NCI-H510A treated with DMSO at 0.1 percent for 48 hours (cell line): ENCODE measurements around the gene EIF2S3.
"Not testable (repeated sequence)": the region's sequence is repeated elsewhere in the genome, so short reads cannot be mapped to it uniquely, and the experiment has no call there.

ENCODE experiments used
- DNase-seq: peaks from one replicate; lab custom pipeline; 2025; lab: John Stamatoyannopoulos, UW

EIF2S3 gene

DNA sequence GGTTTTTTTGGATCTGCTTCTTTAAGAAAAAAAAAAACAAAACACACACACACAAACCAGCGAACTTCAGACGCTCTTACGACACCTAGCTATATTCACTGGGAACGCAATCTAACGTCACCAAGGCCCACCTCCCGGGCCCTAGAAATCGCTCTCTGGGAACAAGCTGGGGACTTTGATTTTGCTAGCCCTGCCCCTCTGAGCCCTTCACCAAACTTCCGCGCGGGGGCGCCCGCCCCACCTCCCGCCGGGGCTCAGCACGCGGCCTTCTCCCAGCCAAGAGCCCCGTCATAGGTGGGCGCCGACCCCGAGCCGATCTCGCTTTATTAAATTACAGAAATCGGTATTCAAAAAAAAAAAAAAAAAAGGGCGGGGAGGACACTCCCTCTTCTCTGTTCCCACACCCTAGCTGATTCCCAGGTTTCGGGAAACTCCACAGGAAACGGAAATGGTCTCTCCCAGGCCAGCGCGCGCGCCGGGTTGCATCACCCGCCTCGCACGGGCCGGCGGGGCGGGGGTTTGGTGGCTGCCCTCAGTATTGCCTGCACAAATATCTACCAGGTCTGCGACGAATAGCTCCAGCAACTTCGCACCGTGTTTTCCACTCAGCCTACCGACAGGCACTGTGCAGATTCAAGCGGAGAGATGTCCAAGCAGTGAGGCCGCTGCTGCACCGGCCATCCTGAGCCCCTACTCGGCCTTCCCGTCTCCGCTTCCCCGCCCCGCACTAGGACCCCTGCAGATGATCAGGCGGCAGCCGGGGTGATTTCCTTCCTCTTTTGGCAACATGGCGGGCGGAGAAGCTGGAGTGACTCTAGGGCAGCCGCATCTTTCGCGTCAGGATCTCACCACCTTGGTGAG lies at the start of gene EIF2S3:
TSS of gene EIF2S3 (plus strand) at position 775 of the 861 bp plus-strand sequence. CDS start at position 788, 13 bp downstream.
- peak; percentile 92 for DNase-seq

- no peak for DNase-seq
Observed at GRCh38 chrX:24005028-24005427, 49.7 kb upstream of the EIF2S3 start.

GRCh38 chrX:24005867-24006266 lies 48.9 kb upstream of the EIF2S3 start:
- no peak for DNase-seq

DNA sequence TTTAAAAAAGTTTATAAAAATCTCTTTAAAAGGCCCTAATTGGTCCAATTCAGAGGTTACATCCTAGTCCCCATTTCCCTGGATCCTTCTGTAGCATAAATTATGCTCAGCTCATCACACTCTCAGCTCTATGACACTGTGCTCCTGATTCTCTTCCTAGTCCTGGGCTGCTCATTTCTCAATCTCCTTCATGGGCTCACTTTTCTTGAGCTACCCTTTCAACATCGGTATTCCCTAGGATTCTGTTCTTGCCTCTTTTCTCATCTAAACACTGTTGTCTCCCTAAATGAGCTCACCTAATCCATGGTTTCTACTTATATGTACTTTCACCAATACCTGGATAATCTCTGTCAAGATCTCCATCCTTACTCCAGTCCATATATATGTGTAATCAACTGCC lies 42.5 kb upstream of the EIF2S3 start:
- no peak for DNase-seq

DNA sequence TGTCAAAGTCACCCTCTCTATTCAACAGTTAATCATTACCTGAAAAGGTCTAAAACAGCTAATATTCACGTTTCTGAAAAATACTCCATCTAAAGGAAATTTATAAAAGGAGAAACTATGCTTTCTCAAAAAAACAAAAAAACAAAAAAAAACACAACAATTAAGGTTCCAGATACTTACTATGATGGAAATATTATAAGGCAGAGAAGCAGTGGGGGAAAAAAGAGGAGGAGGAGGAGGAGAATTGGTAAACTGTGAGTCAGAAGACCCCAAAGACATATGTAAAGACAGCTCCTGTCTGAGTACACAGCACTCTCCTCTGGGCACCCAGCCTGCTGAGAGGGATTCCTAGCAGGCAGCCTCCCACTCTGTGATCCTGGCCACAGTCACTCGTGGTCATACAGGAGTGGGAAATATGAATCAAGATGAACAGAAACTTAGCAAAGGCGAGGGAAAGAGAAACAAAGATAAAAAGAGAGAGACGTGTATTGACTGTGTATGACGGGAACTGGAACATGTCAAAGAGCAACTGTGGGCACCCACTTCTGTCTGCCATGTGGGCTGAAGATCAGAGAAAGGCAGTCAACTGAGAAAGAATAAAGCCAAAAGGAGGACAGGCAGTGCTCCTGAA lies 40.3 kb upstream of the EIF2S3 start:
- DNase-seq, result no peak

- DNase-seq, result no peak
Observed at GRCh38 chrX:24017674-24018073, 37.1 kb upstream of the EIF2S3 start.

DNA sequence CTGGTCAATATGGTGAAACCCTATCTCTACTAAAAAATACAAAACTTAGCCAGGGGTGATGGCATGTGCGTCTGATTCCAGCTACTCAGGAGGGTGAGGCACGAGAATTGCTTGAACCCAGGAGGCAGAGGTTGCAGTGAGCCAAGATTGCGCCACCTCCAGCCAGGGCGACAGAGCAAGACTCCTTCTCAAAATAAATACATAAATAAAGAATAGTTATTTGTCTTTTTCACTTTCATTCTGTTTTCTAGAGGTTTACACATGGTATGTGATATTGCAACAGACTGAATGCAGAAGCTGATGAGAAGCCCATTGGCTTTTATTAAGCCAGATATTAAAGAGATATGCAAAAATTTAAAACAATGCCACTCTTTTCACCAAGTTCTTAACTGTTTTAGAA lies 35.9 kb upstream of the EIF2S3 start:
- DNase-seq, result no peak

GRCh38 chrX:24019448-24019847 lies 35.3 kb upstream of the EIF2S3 start:
- DNase-seq, result no peak

- DNase-seq, result no peak
Observed at GRCh38 chrX:24020306-24020876, 34.4 kb upstream of the EIF2S3 start.

DNA sequence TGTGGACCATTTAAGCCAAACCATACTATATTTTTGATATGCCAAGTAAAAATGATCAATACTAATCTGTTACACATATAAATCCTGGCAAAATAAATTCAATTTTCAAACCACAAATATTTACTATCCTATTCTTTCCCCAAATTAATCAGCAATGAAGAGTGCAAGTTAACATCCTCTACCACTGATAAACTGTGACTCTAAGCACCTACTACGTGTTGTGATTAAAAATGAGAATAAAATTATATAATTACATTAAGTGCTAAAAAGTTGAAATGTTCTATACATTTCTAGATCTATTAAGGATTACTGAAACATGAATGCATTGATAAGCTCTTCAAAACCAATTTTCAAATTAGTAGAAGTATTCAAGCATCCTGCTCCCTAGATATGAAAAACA lies 31.2 kb upstream of the EIF2S3 start:
- DNase-seq, result no peak

GRCh38 chrX:24023972-24024669 lies 30.6 kb upstream of the EIF2S3 start:
- DNase-seq, result peak; percentile 13

GRCh38 chrX:24024819-24025740 lies 29.7 kb upstream of the EIF2S3 start:
- DNase-seq, result peak; percentile 58

- peak; percentile 28 for DNase-seq
Observed at GRCh38 chrX:24025741-24026403, 28.9 kb upstream of the EIF2S3 start.

DNA sequence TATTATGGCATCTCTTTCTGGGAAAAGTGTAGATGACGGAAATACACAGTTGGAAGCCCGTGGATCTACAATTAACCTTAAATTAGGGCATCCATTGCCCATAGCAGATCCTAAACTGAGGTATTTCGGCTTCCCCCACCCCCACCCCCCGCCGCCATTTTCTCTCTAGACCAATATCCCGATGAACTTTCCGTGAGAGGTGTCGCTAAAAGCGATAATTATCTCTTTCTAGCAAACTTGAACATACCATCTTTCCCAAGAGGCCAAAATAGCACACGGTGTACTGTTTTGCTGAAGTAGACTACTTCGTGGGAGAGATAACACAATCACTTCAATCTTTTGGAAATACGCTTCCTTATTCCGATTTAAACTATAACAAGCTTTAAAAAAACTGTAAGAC lies 28.3 kb upstream of the EIF2S3 start:
- peak; percentile 18 for DNase-seq

- DNase-seq, result no peak
Observed at GRCh38 chrX:24027086-24027485, 27.7 kb upstream of the EIF2S3 start, which contains the start of gene KLHL15. Gene KLHL15, minus strand, starts transcription at chrX:24027186. Its CDS starts 20,493 bp downstream, at chrX:24006693.

GRCh38 chrX:24027985-24028384 lies 26.8 kb upstream of the EIF2S3 start:
- no peak for DNase-seq

- no peak for DNase-seq
Observed at GRCh38 chrX:24030597-24030996, 24.2 kb upstream of the EIF2S3 start.

DNA sequence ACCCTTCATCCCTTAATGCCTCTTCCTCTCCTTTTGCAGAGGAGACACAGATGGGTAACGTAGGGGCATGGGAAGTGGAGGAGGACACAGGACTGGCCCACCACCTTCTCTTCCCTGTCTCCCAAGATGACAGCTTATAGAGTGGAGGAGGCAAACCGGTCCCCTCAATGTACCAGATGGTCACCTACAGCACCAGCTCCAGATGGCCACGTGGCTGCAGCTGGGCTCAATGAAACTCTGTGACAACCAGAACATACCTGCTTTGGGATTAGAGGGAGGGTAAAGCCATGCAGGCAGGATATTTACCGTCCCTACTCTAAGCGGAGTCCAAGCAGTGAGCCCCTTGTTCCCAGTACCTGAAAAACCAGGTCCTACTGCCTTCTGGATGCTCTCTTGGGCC lies 20.3 kb upstream of the EIF2S3 start:
- no peak for DNase-seq

DNA sequence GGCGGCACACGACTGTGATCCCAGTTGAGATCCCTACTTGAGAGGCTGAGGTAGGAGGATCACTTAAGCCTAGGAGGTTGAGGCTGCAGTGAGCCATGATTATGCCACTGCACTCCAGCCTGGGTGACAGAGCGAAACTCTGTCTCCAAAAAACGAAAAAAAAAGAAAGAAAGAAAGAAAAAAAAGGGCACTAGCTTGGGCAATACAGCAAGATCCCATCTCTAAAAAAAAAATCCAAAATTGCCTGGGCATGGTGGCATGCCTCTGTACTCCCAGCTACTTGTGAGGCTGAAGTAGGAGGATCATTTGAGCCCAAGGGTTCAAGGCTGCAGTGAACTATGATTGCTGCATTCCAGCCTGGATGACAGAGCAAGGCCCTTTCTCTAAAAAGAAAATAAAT lies 17.0 kb upstream of the EIF2S3 start:
- no peak for DNase-seq

DNA sequence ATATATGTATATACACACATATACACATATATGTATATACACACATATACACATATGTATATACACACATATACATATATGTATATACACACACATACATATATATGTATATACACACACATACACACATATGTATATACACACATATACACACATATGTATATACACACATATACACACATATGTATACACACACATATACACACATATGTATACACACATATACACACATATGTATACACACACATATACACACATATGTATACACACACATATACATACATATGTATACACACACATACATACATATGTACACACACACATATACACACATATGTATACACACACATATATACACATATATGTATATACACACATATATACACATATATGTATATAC lies 8.7 kb upstream of the EIF2S3 start:
- not testable (repeated sequence) for DNase-seq

DNA sequence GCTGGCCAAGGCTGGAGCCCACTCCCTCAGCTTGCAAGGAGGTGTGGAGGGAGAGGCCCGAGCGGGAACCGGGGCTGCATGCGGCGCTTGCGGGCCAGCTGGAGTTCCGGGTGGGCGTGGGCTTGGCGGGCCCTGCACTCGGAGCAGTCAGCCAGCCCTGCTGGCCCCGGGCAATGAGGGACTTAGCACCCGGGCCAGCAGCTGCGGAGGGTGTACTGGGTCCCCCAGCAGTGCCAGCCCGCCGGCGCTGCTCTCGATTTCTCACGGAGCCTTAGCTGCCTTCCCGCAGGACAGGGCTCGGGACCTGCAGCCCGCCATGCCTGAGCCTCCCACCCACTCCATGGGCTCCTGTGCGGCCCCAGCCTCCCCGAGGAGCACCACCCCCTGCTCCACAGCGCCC lies 5.1 kb upstream of the EIF2S3 start:
- not testable (repeated sequence) for DNase-seq
